Thymus (tissue), 11 donors: ENCODE measurements around the gene BOD1. TPM values are rescaled to one million over a fixed set of nuclear protein-coding genes. Genes with fewer than 3 reads are reported as not detected.

Experiments used
- DNase-seq, 9 donors: peaks; one replicate each; pipeline ENCODE4 v3.0.0-alpha.2; 2013; ENCODE audit warnings: low spot score in 9 of 9, low read depth in 6 of 9, missing footprints in 1 of 9
- H3K27ac ChIP-seq, 2 donors: one replicate each; pipeline ENCODE4 v1.5.1; 2013; ENCODE audit warnings: control low read depth in 1 of 2, low read depth in 1 of 2, low read length in 1 of 2, mild to moderate bottlenecking in 1 of 2, moderate library complexity in 1 of 2
- H3K27me3 ChIP-seq, 2 donors: one replicate each; pipeline ENCODE4 v1.5.1; 2013; ENCODE audit warnings: low read length in 1 of 2; ENCODE audit not compliant: control insufficient read depth in 2 of 2, insufficient read depth in 1 of 2
- H3K36me3 ChIP-seq, 2 donors: one replicate each; pipeline ENCODE4 v1.5.1; 2013; ENCODE audit warnings: low read length in 1 of 2, mild to moderate bottlenecking in 1 of 2, moderate library complexity in 1 of 2; ENCODE audit not compliant: control insufficient read depth in 2 of 2, insufficient read depth in 2 of 2
- H3K4me1 ChIP-seq, 2 donors: one replicate each; pipeline ENCODE4 v1.5.1; 2013; ENCODE audit warnings: low read length in 2 of 2; ENCODE audit not compliant: control insufficient read depth in 2 of 2, insufficient read depth in 2 of 2
- H3K4me3 ChIP-seq, 2 donors: one replicate each; pipeline ENCODE4 v1.5.1; 2013; ENCODE audit warnings: low read length in 2 of 2, control low read depth in 1 of 2, mild to moderate bottlenecking in 1 of 2
- H3K9me3 ChIP-seq, 2 donors: one replicate each; pipeline ENCODE4 v1.5.1; 2013; ENCODE audit warnings: low read length in 1 of 2, mild to moderate bottlenecking in 1 of 2; ENCODE audit not compliant: control insufficient read depth in 2 of 2, insufficient read depth in 1 of 2
- WGBS: extraction: QIAGEN DNeasy Blood & Tissue Kit; methylation state at CpG from one replicate; pipeline ENCODE4 v1.1.7; 2013; 5-methylcytosine and 5-hydroxymethylcytosine counted together
- polyA plus RNA-seq: library from polyadenylated mRNA; stranded (reverse); fragments of 200-250 nt; gene quantifications from one replicate; pipeline ENCODE4 v1.2.3, GENCODE V29; 2013
- total RNA-seq: library from RNA; stranded (reverse); fragments of 120-200 nt; gene quantifications from one replicate; pipeline ENCODE4 v1.2.4, GENCODE V29; 2013
- donor health status: healthy.

BOD1 gene
- total and polyA plus RNA-seq, 2 donors, result 36.7 to 38.8 TPM

- 89% methylated on average over 14 of the region's 14 CpGs for WGBS
- no peak overlapping the region for H3K4me3 ChIP-seq
- H3K27ac ChIP-seq, result no peak overlapping the region
- peaks cover 0 to 4% of the 10 kb centered on the region in 2 donors for H3K9me3 ChIP-seq
- DNase-seq, result no peak
- no peaks in the 10 kb centered on the region for H3K27me3 ChIP-seq
- H3K36me3 ChIP-seq, result no peaks in the 10 kb centered on the region
- no peaks in the 10 kb centered on the region for H3K4me1 ChIP-seq
These were observed 41.4 kb upstream of the BOD1 start for GRCh38 chr5:173657741-173658356.

- Histone ChIP-seq H3K27me3 (no peaks in the 10 kb centered on the region), H3K4me1 (no peaks in the 10 kb centered on the region), H3K36me3 (no peaks in the 10 kb centered on the region), H3K27ac (no peak overlapping the region), H3K9me3 (peaks cover 0 to 4% of the 10 kb centered on the region in 2 donors), H3K4me3 (no peak overlapping the region)
- WGBS, result 91% methylated on average over 3 of the region's 3 CpGs
- no peak for DNase-seq
These were observed 38.8 kb upstream of the BOD1 start for GRCh38 chr5:173655196-173655797.

- H3K4me1 ChIP-seq, result no peaks in the 10 kb centered on the region
- no peak overlapping the region for H3K4me3 ChIP-seq
- H3K27ac ChIP-seq, result no peak overlapping the region
- DNase-seq, result no peak
- WGBS, result 86% methylated on average over 10 of the region's 10 CpGs
- H3K36me3 ChIP-seq, result no peaks in the 10 kb centered on the region
- H3K9me3 ChIP-seq, result no peaks in the 10 kb centered on the region
- H3K27me3 ChIP-seq, result no peaks in the 10 kb centered on the region
These were observed 37.5 kb upstream of the BOD1 start for GRCh38 chr5:173653822-173654523.

GRCh38 chr5:173648308-173648866 is 31.9 kb upstream of the BOD1 start:
- 88% methylated on average over 7 of the region's 7 CpGs for WGBS
- H3K27me3 ChIP-seq, result peaks cover 0 to 2% of the 10 kb centered on the region in 2 donors
- H3K9me3 ChIP-seq, result no peaks in the 10 kb centered on the region
- no peaks in the 10 kb centered on the region for H3K4me1 ChIP-seq
- H3K27ac ChIP-seq, result no peak overlapping the region
- H3K36me3 ChIP-seq, result no peaks in the 10 kb centered on the region
- DNase-seq, result no peak
- no peak overlapping the region for H3K4me3 ChIP-seq

- peaks cover 0 to 2% of the 10 kb centered on the region in 2 donors for H3K27me3 ChIP-seq
- WGBS, result 95% methylated on average over 5 of the region's 5 CpGs
- DNase-seq, result no peak
These were observed 30.2 kb upstream of the BOD1 start for GRCh38 chr5:173646692-173647091.

GRCh38 chr5:173645890-173646574 is 29.6 kb upstream of the BOD1 start:
- 95% methylated on average over 10 of the region's 10 CpGs for WGBS

More at GRCh38 chr5:173646692-173647091, 30.2 kb upstream of the BOD1 start:
- Histone ChIP-seq H3K36me3 (no peaks in the 10 kb centered on the region), H3K4me3 (no peak overlapping the region), H3K4me1 (no peaks in the 10 kb centered on the region), H3K27ac (no peak overlapping the region), H3K9me3 (no peaks in the 10 kb centered on the region)

GRCh38 chr5:173645437-173645807 is 29.0 kb upstream of the BOD1 start:
- Histone ChIP-seq H3K4me1 (no peaks in the 10 kb centered on the region), H3K27ac (no peak overlapping the region), H3K4me3 (no peak overlapping the region), H3K36me3 (no peaks in the 10 kb centered on the region), H3K9me3 (no peaks in the 10 kb centered on the region), H3K27me3 (peaks cover 0 to 2% of the 10 kb centered on the region in 2 donors)
- no peak for DNase-seq
- 83% methylated on average over 5 of the region's 5 CpGs for WGBS

More at GRCh38 chr5:173645890-173646574, 29.6 kb upstream of the BOD1 start:
- H3K27me3 ChIP-seq, result peaks cover 0 to 2% of the 10 kb centered on the region in 2 donors
- no peak overlapping the region for H3K4me3 ChIP-seq
- H3K27ac ChIP-seq, result no peak overlapping the region
- DNase-seq, result no peak
- H3K36me3 ChIP-seq, result no peaks in the 10 kb centered on the region
- no peaks in the 10 kb centered on the region for H3K9me3 ChIP-seq
- no peaks in the 10 kb centered on the region for H3K4me1 ChIP-seq

GRCh38 chr5:173644673-173645436 is 28.4 kb upstream of the BOD1 start:
- H3K4me3 ChIP-seq, result no peak overlapping the region
- H3K4me1 ChIP-seq, result no peaks in the 10 kb centered on the region
- WGBS, result 96% methylated on average over 8 of the region's 8 CpGs
- peaks cover 0 to 2% of the 10 kb centered on the region in 2 donors for H3K27me3 ChIP-seq
- no peaks in the 10 kb centered on the region for H3K9me3 ChIP-seq
- H3K27ac ChIP-seq, result no peak overlapping the region
- no peak for DNase-seq
- H3K36me3 ChIP-seq, result no peaks in the 10 kb centered on the region
